Activated naive CD8-positive, alpha-beta T cell treated with anti-CD3 and anti-CD28 coated beads, Interleukin-2, amount 50 U/mL, for 24 hours (primary cell): ENCODE data around the gene GFOD1.
A peak's percentile ranks its signal among the peaks of the same experiment; 100 is the strongest.

ENCODE experiments used
- ATAC-seq: fragments of 150-1000 bp; cut with Tn5 transposase; one replicate; pipeline ENCODE4 v1.10.0; 2021
- DNase-seq: peaks from one replicate; pipeline ENCODE4 v3.0.0; 2021
- H3K27ac Mint-ChIP-seq: one replicate; pipeline ENCODE4 v1.8.0; 2021; ENCODE audit warnings: mild to moderate bottlenecking, mixed read lengths
- H3K27me3 Mint-ChIP-seq: one replicate; pipeline ENCODE4 v1.8.0; 2021; ENCODE audit warnings: mixed read lengths
- H3K36me3 Mint-ChIP-seq: one replicate; pipeline ENCODE4 v1.8.0; 2021; ENCODE audit warnings: low read depth, mixed read lengths
- H3K4me1 Mint-ChIP-seq: one replicate; pipeline ENCODE4 v1.8.0; 2021; ENCODE audit warnings: mixed read lengths
- H3K4me3 Mint-ChIP-seq: one replicate; pipeline ENCODE4 v1.8.0; 2021; ENCODE audit warnings: mild to moderate bottlenecking, moderate library complexity, mixed read lengths
- H3K9me3 Mint-ChIP-seq: one replicate; pipeline ENCODE4 v1.8.0; 2021; ENCODE audit warnings: mixed read lengths

The GFOD1 gene

DNA sequence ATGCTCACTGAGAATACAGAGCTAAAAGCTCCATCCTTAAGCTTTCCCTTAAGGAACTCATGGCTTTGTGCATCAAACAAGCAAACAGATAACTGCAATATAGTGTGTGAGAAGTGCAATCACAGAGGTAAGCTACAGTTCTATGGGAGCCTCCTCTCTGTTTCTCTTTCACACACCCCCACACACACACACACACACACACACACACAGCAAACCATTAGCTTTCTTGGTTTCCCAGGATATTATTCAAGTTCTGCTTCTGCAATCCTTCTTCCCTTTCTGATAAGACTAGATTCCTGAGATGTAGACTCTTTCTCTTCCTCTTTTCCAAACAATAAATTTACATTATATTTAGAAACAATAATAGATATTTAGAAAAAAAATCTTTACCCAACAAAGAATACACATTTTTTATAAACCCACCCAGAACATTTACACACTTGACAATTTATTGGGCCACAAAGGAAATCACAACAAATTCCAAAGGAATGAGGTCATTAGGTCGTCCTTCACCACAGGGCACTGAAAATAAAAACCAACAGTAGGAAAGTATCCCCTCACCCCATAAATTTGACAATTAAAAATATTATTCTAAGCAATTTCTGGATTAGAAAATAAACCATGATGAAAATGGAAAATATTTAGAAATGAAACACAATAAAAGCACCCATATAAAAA is 9.3 kb upstream of the GFOD1 start:
- no peaks in the 10 kb centered on the region for H3K27me3 Mint-ChIP-seq
- DNase-seq (no peak), ATAC-seq (no peak)

DNA sequence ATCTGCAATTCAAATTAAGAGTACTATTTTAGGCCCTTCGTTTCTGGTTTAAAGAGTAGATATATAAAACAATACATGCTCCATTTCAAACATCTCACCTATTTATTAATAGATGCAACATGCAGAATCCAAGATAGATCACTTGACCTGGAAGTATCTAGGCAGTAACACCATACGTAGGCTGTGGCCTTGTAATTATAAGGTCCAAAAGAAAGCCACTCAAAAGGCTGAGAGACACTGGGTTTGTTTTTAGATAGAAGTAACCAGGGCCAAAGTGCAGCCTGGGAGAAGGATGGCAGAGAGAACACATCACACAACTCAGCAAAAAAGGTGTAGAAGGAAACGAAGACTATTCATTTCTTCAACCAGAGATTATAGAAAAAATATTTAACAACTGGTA is 8.4 kb upstream of the GFOD1 start:
- Mint-ChIP-seq H3K4me1 (peaks cover 12% of the 10 kb centered on the region), H3K36me3 (no peaks in the 10 kb centered on the region)

More for the DNA sequence above, 9.3 kb upstream of the GFOD1 start:
- H3K36me3 Mint-ChIP-seq, result no peaks in the 10 kb centered on the region
- peaks cover 13% of the 10 kb centered on the region for H3K4me1 Mint-ChIP-seq
- H3K27ac Mint-ChIP-seq, result no peak overlapping the region
- no peak overlapping the region for H3K4me3 Mint-ChIP-seq
- no peaks in the 10 kb centered on the region for H3K9me3 Mint-ChIP-seq

DNA sequence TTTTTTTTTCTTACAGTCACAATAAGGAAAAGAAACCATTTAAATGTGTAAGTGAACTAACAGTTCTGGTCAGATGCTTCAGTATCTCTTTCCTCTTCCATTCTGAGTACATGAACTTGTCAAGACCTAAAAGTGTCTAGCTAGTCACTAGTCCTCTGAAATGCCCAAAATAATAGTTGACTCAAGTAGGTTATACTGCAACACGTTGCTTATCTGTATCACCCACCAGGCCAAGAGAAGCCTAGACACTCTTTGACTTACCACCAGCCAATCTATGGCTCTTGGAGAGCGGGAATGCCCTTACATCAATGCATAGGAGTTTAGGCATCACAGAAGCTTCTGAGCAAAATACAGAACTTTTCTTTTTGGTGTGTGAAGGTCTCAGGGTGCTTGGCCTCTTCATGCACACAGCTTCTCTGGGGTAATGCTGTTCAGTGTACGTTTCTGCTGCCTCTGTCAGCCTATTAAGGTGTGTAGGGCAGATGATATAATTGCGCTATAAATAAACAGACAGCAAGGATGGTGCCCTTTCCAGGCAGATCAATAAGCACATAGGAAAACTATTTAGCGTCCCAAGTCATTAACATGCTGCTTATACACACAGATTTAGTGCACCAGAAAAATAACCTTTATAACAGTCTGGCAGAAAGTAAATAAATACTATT is 7.8 kb upstream of the GFOD1 start:
- DNase-seq (no peak), ATAC-seq (no peak)
- Mint-ChIP-seq H3K27me3 (no peaks in the 10 kb centered on the region), H3K36me3 (no peaks in the 10 kb centered on the region), H3K27ac (no peak overlapping the region), H3K4me3 (no peak overlapping the region), H3K4me1 (peaks cover 6% of the 10 kb centered on the region), H3K9me3 (no peaks in the 10 kb centered on the region)

More for the DNA sequence above, 8.4 kb upstream of the GFOD1 start:
- Mint-ChIP-seq H3K9me3 (no peaks in the 10 kb centered on the region), H3K27ac (no peak overlapping the region), H3K27me3 (no peaks in the 10 kb centered on the region), H3K4me3 (no peak overlapping the region)
- no peak for DNase-seq
- no peak for ATAC-seq

DNA sequence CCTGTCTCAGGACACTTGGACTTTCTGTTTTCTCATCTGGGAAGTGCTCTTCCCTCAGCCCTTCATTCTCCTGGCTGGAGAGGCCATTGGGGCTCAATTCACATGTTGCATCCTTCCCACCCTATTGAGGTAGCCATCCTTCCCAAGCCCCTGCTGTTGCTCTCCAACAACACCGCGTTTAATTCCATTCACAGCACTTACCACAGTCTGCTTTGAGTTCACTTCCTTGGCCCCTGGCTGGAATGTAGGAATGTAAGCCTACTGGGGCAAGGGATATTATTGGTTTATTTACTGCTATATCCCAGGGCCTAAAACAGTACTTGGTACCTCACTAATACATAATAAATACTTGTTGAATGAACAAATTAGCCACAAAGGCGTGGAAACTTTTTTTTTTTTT is 6.7 kb upstream of the GFOD1 start:
- no peak for ATAC-seq
- no peak for DNase-seq
- Mint-ChIP-seq H3K9me3 (no peaks in the 10 kb centered on the region), H3K4me1 (no peaks in the 10 kb centered on the region), H3K27ac (no peak overlapping the region), H3K36me3 (no peaks in the 10 kb centered on the region), H3K27me3 (peaks cover under 1% of the 10 kb centered on the region), H3K4me3 (no peak overlapping the region)

DNA sequence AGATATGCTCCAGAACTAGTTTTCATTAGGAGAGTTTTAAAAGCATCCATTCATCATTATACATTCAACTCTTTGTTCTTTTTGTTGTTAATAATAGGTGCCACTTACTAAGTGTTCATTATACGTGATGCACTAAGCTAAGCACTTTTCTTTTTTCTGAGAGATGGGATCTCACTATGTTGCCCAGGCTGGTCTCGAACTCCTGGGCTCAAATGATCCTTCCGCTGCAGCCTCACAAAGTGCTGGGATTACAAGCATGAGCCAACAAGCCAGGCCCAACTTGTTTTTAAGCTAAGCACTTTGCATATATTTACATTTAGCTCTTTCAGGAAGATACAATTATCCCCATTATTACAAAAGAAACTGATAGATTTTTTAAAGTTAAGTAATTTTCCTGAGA is 5.7 kb upstream of the GFOD1 start:
- peaks cover 7% of the 10 kb centered on the region for H3K4me1 Mint-ChIP-seq

DNA sequence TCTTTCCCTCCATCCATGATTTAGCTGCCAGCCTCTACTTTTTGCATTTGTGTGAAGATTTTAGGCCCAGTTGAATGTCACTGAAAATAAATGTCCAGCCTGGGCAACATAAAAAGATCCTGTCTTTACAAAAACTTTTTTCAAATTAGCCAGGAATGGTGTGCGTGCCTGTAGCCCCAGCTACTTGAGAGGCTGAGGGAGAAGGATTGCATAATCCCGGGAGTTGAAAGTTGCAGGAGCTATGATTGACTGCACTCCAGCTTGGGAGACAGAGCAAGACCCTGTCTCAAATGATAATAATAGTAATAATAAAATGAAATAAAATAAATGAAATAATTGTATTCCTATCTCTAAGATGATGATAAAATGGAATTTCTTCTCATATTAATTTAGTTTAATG is 5.0 kb upstream of the GFOD1 start:
- no peak for ATAC-seq
- no peaks in the 10 kb centered on the region for H3K36me3 Mint-ChIP-seq
- H3K27ac Mint-ChIP-seq, result no peak overlapping the region
- no peak for DNase-seq
- peaks cover 7% of the 10 kb centered on the region for H3K4me1 Mint-ChIP-seq
- no peak overlapping the region for H3K4me3 Mint-ChIP-seq
- H3K27me3 Mint-ChIP-seq, result peaks cover 8% of the 10 kb centered on the region
- no peaks in the 10 kb centered on the region for H3K9me3 Mint-ChIP-seq

More for the DNA sequence above, 5.7 kb upstream of the GFOD1 start:
- DNase-seq (no peak), ATAC-seq (no peak)
- H3K27me3 Mint-ChIP-seq, result peaks cover 8% of the 10 kb centered on the region
- no peaks in the 10 kb centered on the region for H3K9me3 Mint-ChIP-seq
- no peak overlapping the region for H3K4me3 Mint-ChIP-seq
- H3K27ac Mint-ChIP-seq, result no peak overlapping the region
- no peaks in the 10 kb centered on the region for H3K36me3 Mint-ChIP-seq

DNA sequence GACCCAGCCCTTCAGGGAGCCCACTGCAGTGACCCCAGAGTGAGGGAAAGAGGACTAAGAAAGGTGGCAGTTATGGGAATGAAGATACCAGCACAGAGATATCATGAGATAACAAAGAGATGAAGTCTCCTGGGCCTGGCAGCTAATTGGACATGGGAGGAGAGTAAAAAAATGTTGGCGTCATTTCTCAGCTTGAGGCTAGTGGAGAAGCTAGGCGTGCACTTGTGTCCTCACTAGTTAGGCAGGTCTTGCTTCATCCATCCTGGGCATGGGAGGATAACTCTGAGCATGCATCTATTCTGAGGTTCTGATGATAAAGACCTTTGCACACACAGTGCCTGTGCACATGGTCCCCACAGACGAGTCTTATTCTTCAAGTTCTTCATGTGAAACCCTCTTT is 4.1 kb upstream of the GFOD1 start:
- no peak overlapping the region for H3K27ac Mint-ChIP-seq
- peaks cover 8% of the 10 kb centered on the region for H3K27me3 Mint-ChIP-seq
- H3K36me3 Mint-ChIP-seq, result no peaks in the 10 kb centered on the region
- H3K9me3 Mint-ChIP-seq, result no peaks in the 10 kb centered on the region
- DNase-seq, result no peak
- H3K4me3 Mint-ChIP-seq, result no peak overlapping the region
- ATAC-seq, result no peak
- peaks cover 7% of the 10 kb centered on the region for H3K4me1 Mint-ChIP-seq

DNA sequence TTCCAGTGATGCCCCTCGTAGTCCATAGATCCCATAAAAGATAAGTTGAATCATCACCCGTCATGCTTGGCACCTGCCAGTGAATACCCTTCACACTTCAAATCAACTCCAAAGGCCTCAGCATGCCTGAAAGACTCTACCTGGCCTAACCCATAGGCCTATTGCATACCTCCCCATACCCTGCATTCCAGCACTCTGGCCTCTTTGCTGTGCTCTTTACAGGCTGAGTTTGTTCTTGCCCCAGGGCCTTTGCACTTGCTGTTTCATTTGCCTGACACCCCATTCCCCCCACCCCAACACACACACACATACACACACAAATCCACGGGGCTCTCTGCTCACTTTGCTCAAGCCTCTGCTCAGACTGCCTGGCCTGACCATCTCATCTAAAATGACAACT is 3.0 kb upstream of the GFOD1 start:
- ATAC-seq (no peak), DNase-seq (no peak)
- Mint-ChIP-seq H3K4me1 (peaks cover 13% of the 10 kb centered on the region), H3K9me3 (no peaks in the 10 kb centered on the region), H3K36me3 (no peaks in the 10 kb centered on the region), H3K4me3 (no peak overlapping the region), H3K27ac (no peak overlapping the region), H3K27me3 (peaks cover 8% of the 10 kb centered on the region)

DNA sequence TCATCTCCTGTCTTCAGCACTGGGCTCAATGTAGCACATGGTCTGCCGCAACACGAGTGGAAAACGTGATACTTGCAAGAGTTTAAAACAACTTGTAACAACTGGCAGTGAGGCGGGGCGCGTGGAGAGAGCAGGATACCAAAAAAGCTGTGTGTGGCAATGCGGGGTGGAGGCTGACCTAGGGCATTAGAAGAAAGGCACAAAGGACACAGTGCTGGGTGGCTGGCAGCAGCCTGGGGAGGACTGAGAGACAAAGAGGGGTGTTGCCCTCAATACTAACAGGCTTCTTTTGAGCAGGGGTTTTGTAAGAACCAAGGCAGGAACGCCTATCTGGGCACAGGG is 1.5 kb upstream of the GFOD1 start:
- H3K9me3 Mint-ChIP-seq, result no peaks in the 10 kb centered on the region

DNA sequence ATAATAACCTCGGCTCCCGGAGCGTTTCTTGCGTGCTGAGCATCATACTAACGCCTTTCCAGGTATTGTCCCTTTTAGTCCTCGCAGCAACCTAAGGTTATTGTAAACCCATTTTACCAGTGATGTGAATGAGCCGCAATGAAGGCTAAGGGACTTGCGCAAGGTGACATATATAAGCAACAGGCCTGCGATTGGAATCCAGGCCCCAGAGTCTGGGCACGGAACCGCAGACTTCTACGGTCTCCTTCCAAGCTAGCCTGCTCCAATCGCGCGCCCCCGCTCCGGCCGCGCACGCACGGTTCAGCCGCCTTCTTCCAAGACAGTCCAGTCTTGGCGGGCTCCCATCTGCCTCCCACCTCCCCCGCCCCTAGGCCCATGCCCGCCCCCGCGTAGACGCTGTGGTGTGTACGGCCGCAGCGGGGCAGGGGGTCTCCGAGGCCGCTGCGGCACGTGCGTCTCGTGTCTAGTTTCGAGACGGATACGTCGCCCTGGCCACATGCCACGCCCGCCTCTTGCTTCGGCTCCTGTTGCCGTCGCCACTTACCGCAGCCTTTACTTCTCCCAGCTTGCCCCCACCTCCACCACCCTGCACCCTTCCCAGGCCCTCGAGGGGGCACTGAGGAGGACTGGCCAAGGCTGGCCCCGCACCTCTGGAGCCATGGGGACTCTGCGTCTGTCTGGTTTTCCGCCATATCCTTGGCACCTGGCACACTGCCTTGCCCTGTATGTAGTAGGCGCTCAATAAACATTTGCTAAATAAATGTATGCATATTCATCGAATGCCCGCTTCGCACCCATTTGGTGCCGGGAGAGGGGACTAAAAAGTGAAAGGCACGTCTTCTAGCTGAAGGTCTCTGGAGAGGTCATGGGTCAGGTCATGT is 855 bp upstream of the GFOD1 start:
- Mint-ChIP-seq H3K4me3 (peak overlapping the region; percentile 88), H3K4me1 (peaks cover 35% of the 10 kb centered on the region), H3K27me3 (peaks cover 8% of the 10 kb centered on the region), H3K27ac (peak overlapping the region; percentile 44), H3K36me3 (no peaks in the 10 kb centered on the region), H3K9me3 (no peaks in the 10 kb centered on the region)
- DNase-seq (peak; percentile 49), ATAC-seq (no peak)

More for the DNA sequence above, 1.5 kb upstream of the GFOD1 start:
- Mint-ChIP-seq H3K4me3 (peak overlapping the region; percentile 88), H3K27ac (no peak overlapping the region), H3K36me3 (no peaks in the 10 kb centered on the region), H3K27me3 (peaks cover 8% of the 10 kb centered on the region), H3K4me1 (peaks cover 29% of the 10 kb centered on the region)
- no peak for ATAC-seq
- DNase-seq, result no peak

DNA sequence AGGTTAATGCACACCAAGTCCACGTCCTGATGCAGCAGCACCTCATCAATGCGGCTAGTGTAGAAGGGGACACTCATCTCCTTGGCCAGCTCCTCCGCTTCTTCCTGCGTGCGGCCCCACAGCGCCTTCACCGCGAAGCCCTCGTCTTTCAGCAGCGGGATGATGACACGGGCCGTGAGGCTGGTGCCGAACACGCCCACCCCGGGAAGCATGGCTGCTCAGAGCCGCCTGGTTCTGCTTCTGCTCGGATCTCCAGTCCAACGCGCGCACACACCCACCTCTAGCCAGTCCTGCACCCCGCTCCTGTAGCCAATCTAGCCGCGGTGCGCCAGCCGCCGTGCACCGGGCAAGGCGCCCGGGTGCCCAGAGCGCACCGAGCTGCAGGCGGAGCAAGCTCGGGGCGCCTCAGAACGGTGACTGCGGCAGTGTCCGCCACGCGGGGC is 700 bp downstream of the GFOD1 start:
- Mint-ChIP-seq H3K4me1 (peaks cover 35% of the 10 kb centered on the region), H3K27ac (peak overlapping the region; percentile 84)
- peak; percentile 72 for DNase-seq

DNA sequence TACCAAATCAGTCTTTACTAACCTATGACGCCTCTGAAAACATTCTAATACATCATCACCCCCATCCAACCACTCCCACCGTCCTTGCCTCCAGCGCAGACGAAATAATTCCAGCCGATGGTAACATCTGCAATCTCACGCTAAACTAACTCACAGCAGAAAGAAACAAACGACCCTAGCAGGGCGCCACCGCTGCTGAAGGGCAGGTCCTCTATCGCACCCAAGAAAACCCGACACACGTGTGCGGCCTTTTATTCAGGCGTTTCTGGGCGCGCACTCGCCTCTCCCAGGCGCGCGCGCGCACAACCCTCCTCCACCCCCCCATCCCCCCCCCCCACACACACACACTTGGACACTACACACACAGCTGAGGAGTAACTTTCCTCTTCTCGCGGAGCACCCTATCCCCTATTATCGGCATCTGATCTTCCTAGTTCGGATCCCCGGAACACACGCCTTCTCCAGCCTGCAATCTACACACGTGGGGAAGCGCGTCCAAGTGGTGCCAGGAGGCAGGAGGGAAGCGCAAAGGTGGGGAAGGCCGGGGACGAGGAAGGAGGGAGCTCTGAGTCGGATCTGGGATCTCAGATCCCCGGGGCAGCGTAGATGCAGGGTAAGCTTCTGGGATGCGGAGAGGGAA is 1.4 kb downstream of the GFOD1 start:
- Mint-ChIP-seq H3K27me3 (peaks cover 8% of the 10 kb centered on the region), H3K4me3 (peak overlapping the region; percentile 88), H3K27ac (peak overlapping the region; percentile 84), H3K36me3 (peaks cover 2% of the 10 kb centered on the region), H3K9me3 (no peaks in the 10 kb centered on the region), H3K4me1 (peaks cover 37% of the 10 kb centered on the region)
- ATAC-seq (peak; percentile 2), DNase-seq (peak; percentile 46)

More for the DNA sequence above, 700 bp downstream of the GFOD1 start:
- peak; percentile 31 for ATAC-seq
- H3K27me3 Mint-ChIP-seq, result peaks cover 8% of the 10 kb centered on the region
- no peaks in the 10 kb centered on the region for H3K36me3 Mint-ChIP-seq
- H3K4me3 Mint-ChIP-seq, result peak overlapping the region; percentile 88
- no peaks in the 10 kb centered on the region for H3K9me3 Mint-ChIP-seq

DNA sequence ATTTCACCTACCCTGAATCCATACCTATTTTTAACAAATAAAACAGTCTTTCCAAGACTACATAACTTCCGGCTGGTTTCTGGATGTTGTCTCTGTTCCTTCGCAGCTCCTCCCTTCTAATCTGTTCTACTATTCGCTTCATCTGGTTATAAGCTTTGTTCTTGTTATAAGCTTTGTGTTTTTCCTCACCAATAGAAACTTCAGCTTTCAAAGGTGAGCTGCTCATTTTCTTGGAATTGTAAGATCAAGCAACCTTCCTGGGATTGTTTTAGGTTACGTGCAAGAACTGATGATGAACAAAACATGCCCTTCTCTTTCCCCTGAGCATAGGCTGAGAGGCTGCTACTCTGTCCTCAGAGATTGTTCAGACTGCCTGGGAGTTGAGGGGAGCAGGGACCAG is 2.1 kb downstream of the GFOD1 start:
- no peak for ATAC-seq
- peak overlapping the region; percentile 88 for H3K4me3 Mint-ChIP-seq
- no peak for DNase-seq
- peaks cover 6% of the 10 kb centered on the region for H3K36me3 Mint-ChIP-seq
- H3K4me1 Mint-ChIP-seq, result peaks cover 40% of the 10 kb centered on the region
- H3K27me3 Mint-ChIP-seq, result peaks cover 8% of the 10 kb centered on the region
- peak overlapping the region; percentile 84 for H3K27ac Mint-ChIP-seq
- no peaks in the 10 kb centered on the region for H3K9me3 Mint-ChIP-seq

DNA sequence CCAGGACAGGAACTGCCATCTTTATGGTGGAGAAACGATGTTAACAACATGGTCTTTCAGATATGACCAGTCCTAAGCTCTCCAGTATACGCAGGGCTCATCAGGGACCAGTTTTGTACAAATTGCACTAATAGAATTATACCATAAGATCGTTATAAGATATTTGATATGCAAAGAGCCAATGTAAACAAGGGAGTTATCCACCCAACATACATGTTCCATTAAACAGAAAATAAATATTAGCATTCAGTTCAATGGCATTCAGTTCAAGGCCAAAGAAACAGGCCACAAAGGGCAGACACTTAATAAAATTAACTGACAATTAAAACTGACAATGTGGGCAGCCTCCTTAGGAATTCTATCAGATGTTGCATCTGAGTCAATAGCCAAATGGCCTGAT is 2.6 kb downstream of the GFOD1 start:
- H3K9me3 Mint-ChIP-seq, result no peaks in the 10 kb centered on the region
- H3K4me3 Mint-ChIP-seq, result peak overlapping the region; percentile 88
- peaks cover 44% of the 10 kb centered on the region for H3K4me1 Mint-ChIP-seq
- peaks cover 10% of the 10 kb centered on the region for H3K36me3 Mint-ChIP-seq
- no peak overlapping the region for H3K27ac Mint-ChIP-seq
- peaks cover 8% of the 10 kb centered on the region for H3K27me3 Mint-ChIP-seq
- ATAC-seq (no peak), DNase-seq (no peak)
